ENCODE results near the gene SUSD4.
"Not testable (repeated sequence)": the region's sequence is repeated elsewhere in the genome, so short reads cannot be mapped to it uniquely, and the experiment has no call there.

SUSD4 gene

GRCh38 chr1:223363856-223364684, at the start of gene SUSD4:
TSS of gene SUSD4 (minus strand) at chr1:223364176. CDS start at chr1:223363425, 751 bp downstream.
- peak; percentile 60 for DNase-seq (ENCODE audit: low spot score)

DNA sequence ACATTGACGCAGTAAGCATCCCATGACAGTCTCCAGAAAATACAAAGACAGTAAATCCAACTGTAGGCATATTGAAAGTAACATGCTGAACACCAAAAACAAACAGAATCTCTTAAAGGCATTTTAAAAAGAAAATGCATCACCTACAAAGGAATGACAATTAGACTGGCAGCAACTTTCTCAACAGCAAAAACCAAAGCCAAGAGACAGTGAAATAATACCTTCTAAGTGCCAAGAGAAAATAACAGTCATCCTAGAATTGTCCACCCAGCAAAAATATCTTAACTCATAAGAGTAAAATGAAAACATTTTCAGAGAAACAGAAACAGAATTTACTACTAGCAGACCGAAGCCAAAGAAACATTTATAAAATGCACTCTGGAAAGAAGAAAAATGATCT, 49.2 kb upstream of the SUSD4 start:
- DNase-seq (ENCODE audit: low spot score), result no peak

- DNase-seq (ENCODE audit: low spot score), result no peak
Measured at GRCh38 chr1:223411710-223412109, 47.7 kb upstream of the SUSD4 start.

GRCh38 chr1:223411309-223411708, 47.3 kb upstream of the SUSD4 start:
- DNase-seq (ENCODE audit: low spot score), result no peak

- no peak for DNase-seq (ENCODE audit: low spot score)
Measured at GRCh38 chr1:223410036-223410435, 46.1 kb upstream of the SUSD4 start.

DNA sequence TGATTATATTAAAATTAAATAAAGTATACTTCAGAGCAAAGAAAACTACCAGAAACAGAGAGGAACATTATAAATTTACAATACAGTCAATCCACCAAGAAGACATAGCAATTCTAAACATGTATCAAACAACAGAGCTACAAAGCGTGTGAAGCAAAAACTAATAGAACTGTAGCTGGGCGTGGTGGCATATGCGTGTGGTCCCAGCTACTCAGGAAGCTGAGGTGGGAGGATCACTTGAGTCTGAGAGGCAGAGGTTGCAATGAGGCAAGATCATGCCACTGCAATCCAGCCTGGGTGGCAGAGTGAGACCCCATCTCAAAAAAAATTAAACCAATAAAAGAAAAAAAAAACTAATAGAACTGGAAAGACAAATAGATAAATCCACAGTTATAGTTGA, 41.5 kb upstream of the SUSD4 start:
- DNase-seq (ENCODE audit: low spot score), result no peak

- DNase-seq (ENCODE audit: low spot score), result no peak
Measured at GRCh38 chr1:223403184-223403815, 39.3 kb upstream of the SUSD4 start.

GRCh38 chr1:223402790-223403142, 38.8 kb upstream of the SUSD4 start:
- no peak for DNase-seq (ENCODE audit: low spot score)

- peak; percentile 18 for DNase-seq (ENCODE audit: low spot score)
Measured at GRCh38 chr1:223401873-223402789, 38.2 kb upstream of the SUSD4 start.

DNA sequence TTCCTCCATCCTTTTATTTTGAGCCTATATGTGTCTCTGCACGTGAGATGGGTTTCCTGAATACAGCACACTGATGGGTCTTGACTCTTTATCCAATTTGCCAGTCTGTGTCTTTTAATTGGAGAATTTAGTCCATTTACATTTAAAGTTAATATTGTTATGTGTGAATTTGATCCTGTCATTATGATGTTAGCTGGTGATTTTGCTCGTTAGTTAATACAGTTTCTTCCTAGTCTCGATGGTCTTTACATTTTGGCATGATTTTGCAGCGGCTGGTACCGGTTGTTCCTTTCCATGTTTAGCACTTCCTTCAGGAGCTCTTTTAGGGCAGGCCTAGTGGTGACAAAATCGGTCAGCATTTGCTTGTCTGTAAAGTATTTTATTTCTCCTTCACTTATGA, 35.4 kb upstream of the SUSD4 start:
- DNase-seq (ENCODE audit: low spot score), result not testable (repeated sequence)

GRCh38 chr1:223394706-223395105, 30.7 kb upstream of the SUSD4 start:
- DNase-seq (ENCODE audit: low spot score), result no peak

GRCh38 chr1:223394242-223394641, 30.3 kb upstream of the SUSD4 start:
- no peak for DNase-seq (ENCODE audit: low spot score)

DNA sequence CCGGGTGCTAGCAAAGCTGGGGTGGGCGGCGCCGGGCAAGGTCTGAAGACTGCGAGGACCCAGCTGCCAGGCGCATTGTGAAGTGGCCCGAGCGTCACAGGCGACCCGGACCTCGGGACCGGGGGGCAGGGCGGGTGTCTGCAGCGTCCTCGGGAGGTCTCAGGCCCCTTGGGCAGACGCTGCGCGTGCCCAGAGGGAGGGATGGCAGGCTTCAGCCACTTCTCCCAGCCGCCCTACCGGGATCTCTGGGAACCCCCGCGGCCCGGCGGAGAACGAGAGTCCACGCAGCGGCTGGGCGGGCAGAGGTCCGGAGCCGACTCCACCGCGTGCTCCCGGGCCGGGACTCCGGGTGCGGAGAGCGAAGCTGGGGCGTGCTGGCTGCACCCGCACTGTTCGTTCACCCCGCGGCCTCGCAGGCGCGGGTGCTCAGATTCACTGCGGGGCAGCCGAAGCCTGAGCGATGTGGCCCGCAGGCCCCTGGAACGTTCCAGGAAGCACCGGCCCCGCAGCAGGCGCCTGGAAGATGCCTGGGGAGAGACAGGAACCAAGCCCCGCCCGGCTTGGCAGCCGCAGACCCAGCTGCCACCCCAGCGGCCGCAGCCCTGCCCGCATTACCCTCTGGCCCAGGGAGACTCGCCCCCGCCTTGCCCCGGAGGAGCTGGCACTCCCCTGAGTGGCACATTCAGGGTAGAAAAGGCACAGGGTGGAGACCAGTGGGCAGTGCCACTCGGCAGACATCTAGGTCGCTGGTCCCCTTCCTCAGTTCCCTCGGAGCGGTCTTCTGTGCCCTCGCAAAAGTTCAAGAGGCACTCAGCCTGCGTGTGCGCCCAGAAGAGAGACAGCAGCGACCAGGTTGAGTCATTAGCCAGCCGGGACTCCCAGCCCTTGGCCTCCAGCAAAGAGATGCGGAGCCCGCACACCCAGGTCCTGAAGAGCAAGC, 29.6 kb upstream of the SUSD4 start, which contains the start of gene CCDC185:
TSS of gene CCDC185 (plus strand) at position 141 of the 940 bp plus-strand sequence. CDS start at position 202, 61 bp downstream.
- no peak for DNase-seq (ENCODE audit: low spot score)

DNA sequence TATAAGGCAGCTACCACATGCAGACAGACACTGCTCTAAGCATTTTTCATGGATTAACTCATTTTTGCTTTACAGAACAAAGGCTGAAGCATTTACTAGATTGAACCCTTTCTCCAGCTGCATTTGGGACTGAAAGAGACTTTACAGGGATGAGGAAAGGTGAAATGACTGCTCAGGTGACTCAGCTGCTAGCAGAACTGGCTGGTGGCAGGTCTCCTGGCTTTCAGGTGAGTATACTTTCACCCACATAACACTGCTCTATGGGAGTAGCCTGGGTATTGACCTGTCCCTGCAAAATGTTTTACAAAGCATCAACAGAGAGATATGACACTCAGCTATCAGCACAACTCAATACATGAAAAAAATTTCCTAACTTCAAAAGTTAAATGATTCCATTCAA, 26.6 kb upstream of the SUSD4 start:
- DNase-seq (ENCODE audit: low spot score), result no peak

DNA sequence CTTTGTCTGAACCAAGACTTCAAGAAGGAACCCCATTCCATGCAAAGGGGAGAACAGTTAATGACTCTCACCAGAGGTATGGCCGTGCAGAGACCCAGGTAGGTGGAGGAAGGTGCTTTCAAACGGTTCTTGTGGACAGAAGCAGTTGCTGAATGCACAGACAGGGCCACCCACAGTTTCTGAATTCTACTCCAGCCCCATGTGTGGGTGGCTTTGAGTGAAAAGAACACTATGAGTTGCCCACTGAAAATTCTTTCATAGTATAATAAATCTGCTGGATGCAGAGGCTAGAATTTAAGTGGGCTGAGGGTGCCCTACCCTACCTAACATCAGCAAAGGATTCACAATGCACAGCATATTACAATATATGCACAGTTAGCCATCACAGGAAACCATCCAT, 22.0 kb upstream of the SUSD4 start:
- no peak for DNase-seq (ENCODE audit: low spot score)

DNA sequence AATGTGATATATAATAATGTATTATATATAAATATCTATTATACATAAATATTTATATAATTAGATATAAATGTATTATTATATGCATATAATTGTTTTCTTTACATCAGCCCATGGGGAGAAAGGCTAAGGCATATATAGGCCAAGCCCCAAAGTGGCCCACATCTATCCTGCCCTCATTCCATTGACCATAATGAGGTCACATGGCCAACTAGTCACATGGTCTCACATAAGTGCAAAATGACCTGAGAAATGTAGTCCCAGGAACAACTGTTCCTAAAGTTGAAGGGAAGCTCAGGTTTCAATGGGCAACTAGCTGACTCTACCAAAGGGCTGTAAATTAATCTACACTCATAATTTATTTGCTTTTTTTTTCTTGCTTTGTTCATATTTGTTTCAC, 14.8 kb upstream of the SUSD4 start:
- no peak for DNase-seq (ENCODE audit: low spot score)

DNA sequence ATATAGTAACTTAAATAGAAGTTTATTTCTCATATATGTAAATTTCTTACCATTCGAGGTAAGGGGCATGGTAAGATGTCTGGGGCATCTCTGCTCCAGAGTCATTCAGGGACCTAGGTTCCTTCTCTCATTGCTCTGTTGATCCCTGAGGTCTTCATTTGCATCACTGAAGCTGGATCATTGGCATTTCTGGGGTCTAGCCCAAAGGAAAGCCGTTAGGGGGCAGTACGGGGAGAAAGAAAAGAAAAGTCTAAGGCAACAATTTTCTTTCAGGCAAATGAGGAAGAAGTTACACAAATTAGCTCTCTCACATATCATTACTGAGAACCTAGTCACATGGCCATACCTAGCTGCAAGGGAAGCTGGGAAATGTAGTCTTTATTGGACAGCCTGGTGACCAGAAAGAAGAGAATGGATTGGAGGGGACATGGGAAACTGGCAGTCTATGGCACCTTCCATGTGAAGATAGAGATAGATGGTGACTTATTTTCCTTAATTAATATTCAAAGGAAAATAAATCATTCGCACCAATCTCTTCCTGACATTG, 10.2 kb upstream of the SUSD4 start:
- no peak for DNase-seq (ENCODE audit: low spot score)

- no peak for DNase-seq (ENCODE audit: low spot score)
Measured at GRCh38 chr1:223364685-223365382, 858 bp upstream of the SUSD4 start.

- no peak for DNase-seq (ENCODE audit: low spot score)
Measured at GRCh38 chr1:223363057-223363855, 720 bp downstream of the SUSD4 start.

DNA sequence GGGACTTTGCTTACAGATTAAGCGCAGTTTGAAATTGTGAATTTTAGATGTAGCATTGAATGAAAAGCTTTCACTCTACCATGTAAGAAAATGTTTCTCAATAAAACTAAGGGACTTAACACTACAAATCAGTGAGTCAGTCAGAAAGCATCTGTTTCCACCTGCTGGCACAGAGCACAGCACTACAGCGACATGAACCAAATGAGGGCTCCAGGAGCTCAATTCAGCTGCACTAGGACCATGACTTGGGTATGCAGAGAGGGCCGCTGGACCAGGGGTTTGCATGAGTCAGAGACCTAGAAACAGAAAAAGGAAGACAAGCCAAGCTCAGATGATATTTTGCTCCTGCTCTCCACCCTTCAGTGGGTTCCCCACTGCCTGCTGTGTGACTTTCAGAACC, 5.2 kb downstream of the SUSD4 start:
- DNase-seq (ENCODE audit: low spot score), result no peak
